Measurements from ENCODE around the gene OXSR1.

The OXSR1 gene

GRCh38 chr3:38118421-38119247 lies 46.7 kb upstream of the OXSR1 start:
- CTCF ChIA-PET, result interaction anchor here (0.7 to 7.0 kb wide), 22 partner anchors 7 to 378 kb away, joined by 3 to 71 read pairs (median 4); partner anchors contain the start of genes EXOG, OXSR1 and XYLB
- DNase-seq (ENCODE audit: extremely low spot score), result no peak
- POLR2A ChIA-PET, result no interaction called here
- TF ChIP-seq, protein P1, sequence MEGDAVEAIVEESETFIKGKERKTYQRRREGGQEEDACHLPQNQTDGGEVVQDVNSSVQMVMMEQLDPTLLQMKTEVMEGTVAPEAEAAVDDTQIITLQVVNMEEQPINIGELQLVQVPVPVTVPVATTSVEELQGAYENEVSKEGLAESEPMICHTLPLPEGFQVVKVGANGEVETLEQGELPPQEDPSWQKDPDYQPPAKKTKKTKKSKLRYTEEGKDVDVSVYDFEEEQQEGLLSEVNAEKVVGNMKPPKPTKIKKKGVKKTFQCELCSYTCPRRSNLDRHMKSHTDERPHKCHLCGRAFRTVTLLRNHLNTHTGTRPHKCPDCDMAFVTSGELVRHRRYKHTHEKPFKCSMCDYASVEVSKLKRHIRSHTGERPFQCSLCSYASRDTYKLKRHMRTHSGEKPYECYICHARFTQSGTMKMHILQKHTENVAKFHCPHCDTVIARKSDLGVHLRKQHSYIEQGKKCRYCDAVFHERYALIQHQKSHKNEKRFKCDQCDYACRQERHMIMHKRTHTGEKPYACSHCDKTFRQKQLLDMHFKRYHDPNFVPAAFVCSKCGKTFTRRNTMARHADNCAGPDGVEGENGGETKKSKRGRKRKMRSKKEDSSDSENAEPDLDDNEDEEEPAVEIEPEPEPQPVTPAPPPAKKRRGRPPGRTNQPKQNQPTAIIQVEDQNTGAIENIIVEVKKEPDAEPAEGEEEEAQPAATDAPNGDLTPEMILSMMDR (IDR thresholded peaks at IDR 0.05; ENCODE audit: control extremely low read depth, extremely low read depth, low read depth, missing control alignments), result no peak

- ChIA-PET POLR2A (no interaction called here), CTCF (interaction anchor here (1.0 to 7.0 kb wide), 15 partner anchors 10 to 377 kb away, joined by 3 to 71 read pairs (median 4); partner anchors contain the start of genes EXOG and XYLB)
- no peak for DNase-seq (ENCODE audit: extremely low spot score)
Measured at GRCh38 chr3:38119248-38119544, 46.1 kb upstream of the OXSR1 start.

DNA sequence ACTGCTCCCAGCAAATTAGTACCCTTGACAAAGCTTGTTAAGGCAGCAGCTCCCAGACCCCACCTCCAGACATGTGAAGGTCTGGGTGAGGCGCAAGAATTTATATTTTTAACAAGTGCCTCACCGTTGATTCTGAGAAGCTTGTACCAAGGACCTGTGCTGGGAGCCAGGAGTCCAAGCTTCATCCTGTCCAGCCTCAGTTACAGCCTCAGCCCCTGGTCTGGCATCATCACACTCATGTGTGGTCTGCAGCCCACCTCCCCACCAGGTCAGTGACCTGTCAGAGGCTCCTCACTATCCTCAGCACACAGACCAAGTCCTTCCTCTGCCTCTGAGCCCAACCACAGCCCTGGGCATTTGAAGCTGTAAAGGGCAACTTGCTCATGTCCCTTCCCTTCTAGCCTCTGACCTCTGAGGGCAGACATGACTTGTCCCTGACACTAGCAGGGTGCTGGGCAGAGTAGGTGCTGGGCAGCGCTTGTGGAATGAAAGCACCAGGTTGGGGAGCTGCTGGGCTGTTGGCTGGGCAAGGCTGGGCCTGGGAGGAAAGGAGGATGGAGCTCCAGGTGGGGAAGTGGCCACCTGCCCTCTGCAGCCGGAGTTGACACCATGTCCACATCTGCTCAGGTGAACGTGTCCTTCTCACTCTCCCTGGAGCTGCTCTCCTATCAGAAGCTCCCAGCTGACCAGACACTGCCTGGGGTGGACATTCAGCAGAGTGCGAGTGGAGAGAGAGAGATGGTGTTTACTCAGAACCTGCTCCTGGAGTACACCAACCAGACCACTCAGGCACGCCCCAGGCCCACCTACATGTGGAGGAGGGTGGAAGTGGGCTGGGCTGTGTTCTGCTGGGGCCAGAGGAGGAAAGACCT lies 45.3 kb upstream of the OXSR1 start:
- TF ChIP-seq, protein P1 (IDR thresholded peaks at IDR 0.05; ENCODE audit: control extremely low read depth, extremely low read depth, low read depth, missing control alignments), result no peak
- ChIA-PET CTCF (interaction anchor here (0.9 to 7.0 kb wide), 12 partner anchors 11 to 361 kb away, joined by 3 to 71 read pairs (median 4); partner anchors contain the start of gene XYLB), POLR2A (no interaction called here)
- DNase-seq (ENCODE audit: extremely low spot score), result no peak

More at GRCh38 chr3:38119248-38119544, 46.1 kb upstream of the OXSR1 start:
- TF ChIP-seq, protein P1 (IDR thresholded peaks at IDR 0.05; ENCODE audit: control extremely low read depth, extremely low read depth, low read depth, missing control alignments), result no peak

- ChIA-PET POLR2A (no interaction called here), CTCF (interaction anchor here (0.8 to 7.0 kb wide), 7 partner anchors 9 to 359 kb away, joined by 3 to 71 read pairs (median 4); partner anchors contain the start of gene XYLB)
- no peak for DNase-seq (ENCODE audit: extremely low spot score)
- TF ChIP-seq, protein P1 (IDR thresholded peaks at IDR 0.05; ENCODE audit: control extremely low read depth, extremely low read depth, low read depth, missing control alignments), result no peak
Measured at GRCh38 chr3:38120693-38121450, 44.5 kb upstream of the OXSR1 start.

GRCh38 chr3:38121451-38121831 lies 43.9 kb upstream of the OXSR1 start:
- POLR2A ChIA-PET, result no interaction called here
- TF ChIP-seq, protein P1 (IDR thresholded peaks at IDR 0.05; ENCODE audit: control extremely low read depth, extremely low read depth, low read depth, missing control alignments), result no peak
- CTCF ChIA-PET, result interaction anchor here (0.8 to 7.0 kb wide), 5 partner anchors 9 to 359 kb away, joined by 3 to 71 read pairs (median 5); partner anchors contain the start of gene XYLB
- DNase-seq (ENCODE audit: extremely low spot score), result no peak
